K562 (cell line): ENCODE data around the gene RPL15. TPM values are rescaled to one million over a fixed set of nuclear protein-coding genes. Genes with fewer than 3 reads are reported as not detected.

ENCODE experiments used
- BDP1 ChIP-seq: IDR thresholded peaks from 3 replicates; pipeline ENCODE4 v1.6.1; 2011; ENCODE audit not compliant: insufficient read length, insufficient read depth
- C11orf30 ChIP-seq: fragments of 450-650 bp; IDR thresholded peaks from 2 replicates; pipeline ENCODE4 v1.6.1; 2016; ENCODE audit warnings: low read depth, mild to moderate bottlenecking
- CBX1 ChIP-seq: sonication (generic); IDR thresholded peaks from 2 replicates; pipeline ENCODE4 v1.6.1; 2016; ENCODE audit warnings: antibody characterized with exemption, low read depth, mild to moderate bottlenecking
- NRF1 ChIP-seq, 2 experiments: fragments of 450-650 bp; IDR thresholded peaks in 1 of 2; conservative IDR thresholded peaks in 1 of 2; 2 replicates each; pipeline ENCODE4 v1.6.1; 2014; ENCODE audit warnings: mild to moderate bottlenecking in 2 of 2
- PRPF4 ChIP-seq: fragments of 200-400 bp; formaldehyde crosslinking; IDR thresholded peaks from one replicate; pipeline ENCODE4 v1.6.1; 2017; ENCODE audit warnings: low read length, low read depth, mild to moderate bottlenecking; ENCODE audit not compliant: insufficient read depth, poor library complexity, severe bottlenecking
- STAT5A ChIP-seq: IDR thresholded peaks from 2 replicates; pipeline ENCODE4 v1.6.1; 2012; ENCODE audit warnings: low read length, inconsistent platforms, borderline replicate concordance
- U2AF1 ChIP-seq: fragments of 200-400 bp; formaldehyde crosslinking; optimal IDR thresholded peaks from 2 replicates; pipeline ENCODE3; 2017; ENCODE audit warnings: mild to moderate bottlenecking, low read depth, low read length, moderate library complexity
- ZNF175 ChIP-seq: fragments of 200-800 bp; sonication (Bioruptor generic); IDR thresholded peaks from 2 replicates; pipeline ENCODE4 v1.6.1; 2016; ENCODE audit warnings: low read depth, mild to moderate bottlenecking, missing genetic modification characterization, missing compliant biosample characterization
- ZNF785 ChIP-seq: fragments of 250-450 bp; sonication (Bioruptor Pico); IDR thresholded peaks from 2 replicates; pipeline ENCODE4 v1.4.0; 2020; ENCODE audit warnings: mild to moderate bottlenecking
- polyA plus RNA-seq, 8 experiments: library from polyadenylated mRNA; depleted of rRNA in 4 of 8; stranded (reverse) in 5 of 8; unstranded in 3 of 8; fragments of >200 nt; fragmentation: Nextera tagmentation in 2 of 8; fragmentation: Illumina TruSeq in 1 of 8; extraction: Ambion mirVana in 2 of 8; extraction: Trizol in 1 of 8; gene quantifications; 2 replicates each; pipeline versions ENCODE4 v1.2.1 to v1.2.3, GENCODE V29; 2011 to 2014; ENCODE audit warnings: inconsistent platforms in 1 of 8, missing spikeins in 1 of 8
- total RNA-seq, 7 experiments: library from RNA; depleted of rRNA in 6 of 7; stranded (reverse); fragments of >200 nt in 6 of 7; fragmentation: Illumina TruSeq in 2 of 7; extraction: Trizol in 2 of 7; gene quantifications; 2 replicates each; pipeline versions ENCODE4 v1.2.1 to v1.2.3, GENCODE V29; 2011 to 2021; ENCODE audit warnings: low replicate concordance in 1 of 7
- TF ChIP-seq, protein P1 (sequence below), 2 experiments: fragments of 450-650 bp; formaldehyde crosslinking in 1 of 2; IDR thresholded peaks; 2 replicates each; pipeline versions ENCODE4 v1.4.0 to v1.6.1; 2014 to 2020; ENCODE audit warnings: mild to moderate bottlenecking in 2 of 2, borderline replicate concordance in 1 of 2, low read depth in 1 of 2

Gene RPL15
- total and polyA plus RNA-seq, 9 of the 15 experiments (the other 6 are each of a cell fraction or from before 2014, with no cell fraction given), result 2,393 to 8,850 (median 3,928) TPM

DNA sequence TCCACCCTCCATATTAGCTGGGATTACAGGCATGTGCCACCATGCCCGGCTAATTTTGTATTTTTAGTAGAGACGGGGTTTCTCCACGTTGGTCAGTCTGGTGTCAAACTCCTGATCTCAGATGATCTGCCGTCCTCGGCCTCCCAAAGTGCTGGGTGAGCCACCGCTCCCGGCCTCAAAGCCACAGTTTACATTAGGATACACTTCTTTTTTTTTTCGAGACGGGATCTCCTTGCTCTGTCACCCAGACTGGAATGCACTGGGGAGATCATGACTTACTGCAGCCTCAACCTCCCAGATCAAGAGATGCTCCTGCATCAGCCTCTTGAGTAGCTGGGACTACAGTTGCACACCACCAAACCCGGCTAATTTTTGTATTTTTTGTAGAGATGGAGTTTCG lies 25.6 kb downstream of the RPL15 start (continued):
- TF ChIP-seq, protein P1, sequence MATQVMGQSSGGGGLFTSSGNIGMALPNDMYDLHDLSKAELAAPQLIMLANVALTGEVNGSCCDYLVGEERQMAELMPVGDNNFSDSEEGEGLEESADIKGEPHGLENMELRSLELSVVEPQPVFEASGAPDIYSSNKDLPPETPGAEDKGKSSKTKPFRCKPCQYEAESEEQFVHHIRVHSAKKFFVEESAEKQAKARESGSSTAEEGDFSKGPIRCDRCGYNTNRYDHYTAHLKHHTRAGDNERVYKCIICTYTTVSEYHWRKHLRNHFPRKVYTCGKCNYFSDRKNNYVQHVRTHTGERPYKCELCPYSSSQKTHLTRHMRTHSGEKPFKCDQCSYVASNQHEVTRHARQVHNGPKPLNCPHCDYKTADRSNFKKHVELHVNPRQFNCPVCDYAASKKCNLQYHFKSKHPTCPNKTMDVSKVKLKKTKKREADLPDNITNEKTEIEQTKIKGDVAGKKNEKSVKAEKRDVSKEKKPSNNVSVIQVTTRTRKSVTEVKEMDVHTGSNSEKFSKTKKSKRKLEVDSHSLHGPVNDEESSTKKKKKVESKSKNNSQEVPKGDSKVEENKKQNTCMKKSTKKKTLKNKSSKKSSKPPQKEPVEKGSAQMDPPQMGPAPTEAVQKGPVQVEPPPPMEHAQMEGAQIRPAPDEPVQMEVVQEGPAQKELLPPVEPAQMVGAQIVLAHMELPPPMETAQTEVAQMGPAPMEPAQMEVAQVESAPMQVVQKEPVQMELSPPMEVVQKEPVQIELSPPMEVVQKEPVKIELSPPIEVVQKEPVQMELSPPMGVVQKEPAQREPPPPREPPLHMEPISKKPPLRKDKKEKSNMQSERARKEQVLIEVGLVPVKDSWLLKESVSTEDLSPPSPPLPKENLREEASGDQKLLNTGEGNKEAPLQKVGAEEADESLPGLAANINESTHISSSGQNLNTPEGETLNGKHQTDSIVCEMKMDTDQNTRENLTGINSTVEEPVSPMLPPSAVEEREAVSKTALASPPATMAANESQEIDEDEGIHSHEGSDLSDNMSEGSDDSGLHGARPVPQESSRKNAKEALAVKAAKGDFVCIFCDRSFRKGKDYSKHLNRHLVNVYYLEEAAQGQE (IDR thresholded peaks at IDR 0.05; ENCODE audit: borderline replicate concordance), result no peak
- TF ChIP-seq, protein P1 (CRISPR knock-in tag; IDR thresholded peaks at IDR 0.05; ENCODE audit: low read depth), result no peak
- TF ChIP-seq C11orf30 (no peak), PRPF4 (no peak), ZNF175 (CRISPR knock-in tag) (no peak), BDP1 (no peak), U2AF1 (no peak), STAT5A (no peak), CBX1 (no peak), NRF1 (conservative IDR thresholded peaks at IDR 0.05 in 1 of 2, IDR thresholded peaks at IDR 0.05 in 1 of 2) (no peak), ZNF785 (CRISPR knock-in tag) (no peak)
